Measurements from ENCODE around the gene SORCS2.

DNA sequence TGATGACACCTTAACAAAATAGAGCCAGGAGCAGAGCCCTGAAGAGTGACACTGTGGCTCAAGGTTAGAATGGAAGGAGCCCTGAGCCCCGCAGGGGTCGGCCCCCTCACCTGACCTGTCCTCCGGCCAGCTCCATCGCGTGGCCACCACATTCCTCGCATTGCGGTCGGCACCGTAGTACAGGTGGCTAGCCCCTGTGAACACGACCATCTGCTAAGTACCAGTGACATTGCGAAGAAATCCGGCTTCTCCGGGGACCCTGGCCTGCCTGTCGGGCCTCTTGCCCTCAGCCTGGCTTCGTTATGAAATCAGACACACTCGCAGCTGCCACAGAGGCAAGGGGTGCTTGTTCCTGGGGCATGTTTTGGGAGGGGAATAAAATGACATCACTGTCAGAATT lies 568.4 kb downstream of the SORCS2 start:
- TF ChIP-seq RCOR1 (IDR thresholded peaks at IDR 0.05; ENCODE audit: insufficient replicate concordance, low read length): no peak
- TF ChIP-seq, protein P1, sequence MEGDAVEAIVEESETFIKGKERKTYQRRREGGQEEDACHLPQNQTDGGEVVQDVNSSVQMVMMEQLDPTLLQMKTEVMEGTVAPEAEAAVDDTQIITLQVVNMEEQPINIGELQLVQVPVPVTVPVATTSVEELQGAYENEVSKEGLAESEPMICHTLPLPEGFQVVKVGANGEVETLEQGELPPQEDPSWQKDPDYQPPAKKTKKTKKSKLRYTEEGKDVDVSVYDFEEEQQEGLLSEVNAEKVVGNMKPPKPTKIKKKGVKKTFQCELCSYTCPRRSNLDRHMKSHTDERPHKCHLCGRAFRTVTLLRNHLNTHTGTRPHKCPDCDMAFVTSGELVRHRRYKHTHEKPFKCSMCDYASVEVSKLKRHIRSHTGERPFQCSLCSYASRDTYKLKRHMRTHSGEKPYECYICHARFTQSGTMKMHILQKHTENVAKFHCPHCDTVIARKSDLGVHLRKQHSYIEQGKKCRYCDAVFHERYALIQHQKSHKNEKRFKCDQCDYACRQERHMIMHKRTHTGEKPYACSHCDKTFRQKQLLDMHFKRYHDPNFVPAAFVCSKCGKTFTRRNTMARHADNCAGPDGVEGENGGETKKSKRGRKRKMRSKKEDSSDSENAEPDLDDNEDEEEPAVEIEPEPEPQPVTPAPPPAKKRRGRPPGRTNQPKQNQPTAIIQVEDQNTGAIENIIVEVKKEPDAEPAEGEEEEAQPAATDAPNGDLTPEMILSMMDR (conservative IDR thresholded peaks at IDR 0.05; ENCODE audit: low read depth, low read length): no peak
- TF ChIP-seq MAZ (IDR thresholded peaks at IDR 0.05; ENCODE audit: borderline replicate concordance, low read depth, low read length): no peak
- no peak for TF ChIP-seq CEBPB (IDR thresholded peaks at IDR 0.05; ENCODE audit: low read depth, low read length)
- TF ChIP-seq, protein P2, sequence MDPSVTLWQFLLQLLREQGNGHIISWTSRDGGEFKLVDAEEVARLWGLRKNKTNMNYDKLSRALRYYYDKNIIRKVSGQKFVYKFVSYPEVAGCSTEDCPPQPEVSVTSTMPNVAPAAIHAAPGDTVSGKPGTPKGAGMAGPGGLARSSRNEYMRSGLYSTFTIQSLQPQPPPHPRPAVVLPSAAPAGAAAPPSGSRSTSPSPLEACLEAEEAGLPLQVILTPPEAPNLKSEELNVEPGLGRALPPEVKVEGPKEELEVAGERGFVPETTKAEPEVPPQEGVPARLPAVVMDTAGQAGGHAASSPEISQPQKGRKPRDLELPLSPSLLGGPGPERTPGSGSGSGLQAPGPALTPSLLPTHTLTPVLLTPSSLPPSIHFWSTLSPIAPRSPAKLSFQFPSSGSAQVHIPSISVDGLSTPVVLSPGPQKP (IDR thresholded peaks at IDR 0.05; ENCODE audit: borderline replicate concordance, low read depth, low read length): no peak
- TF ChIP-seq MAFK (IDR thresholded peaks at IDR 0.05; ENCODE audit: low read depth, low read length): no peak
- TF ChIP-seq MXI1 (IDR thresholded peaks at IDR 0.05; ENCODE audit: borderline replicate concordance, low read depth, low read length): no peak
- no peak for TF ChIP-seq NFE2L2 (IDR thresholded peaks at IDR 0.05; ENCODE audit: low read depth, low read length)
- no peak for TF ChIP-seq POLR2A (IDR thresholded peaks at IDR 0.05; ENCODE audit: low read depth, low read length)
- TF ChIP-seq, protein P3, sequence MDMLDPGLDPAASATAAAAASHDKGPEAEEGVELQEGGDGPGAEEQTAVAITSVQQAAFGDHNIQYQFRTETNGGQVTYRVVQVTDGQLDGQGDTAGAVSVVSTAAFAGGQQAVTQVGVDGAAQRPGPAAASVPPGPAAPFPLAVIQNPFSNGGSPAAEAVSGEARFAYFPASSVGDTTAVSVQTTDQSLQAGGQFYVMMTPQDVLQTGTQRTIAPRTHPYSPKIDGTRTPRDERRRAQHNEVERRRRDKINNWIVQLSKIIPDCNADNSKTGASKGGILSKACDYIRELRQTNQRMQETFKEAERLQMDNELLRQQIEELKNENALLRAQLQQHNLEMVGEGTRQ (IDR thresholded peaks at IDR 0.05; ENCODE audit: low read depth, low read length): no peak
